ENCODE results near the gene DDRGK1.
A peak's percentile ranks its signal among the peaks of the same experiment; 100 is the strongest.

Gene DDRGK1

GRCh38 chr20:3168079-3168828 is 36.2 kb downstream of the DDRGK1 start:
- TF ChIP-seq CTCF (IDR thresholded peaks at IDR 0.05; ENCODE audit: extremely low read depth, missing control alignments) = no peak
- DNase-seq (ENCODE audit: low spot score) = peak; percentile 42

- no peak for DNase-seq (ENCODE audit: low spot score)
- no peak for TF ChIP-seq CTCF (IDR thresholded peaks at IDR 0.05; ENCODE audit: extremely low read depth, missing control alignments)
Observed at GRCh38 chr20:3167738-3168078, 36.8 kb downstream of the DDRGK1 start.

GRCh38 chr20:3166913-3167342 is 37.6 kb downstream of the DDRGK1 start:
- DNase-seq (ENCODE audit: low spot score) = no peak

GRCh38 chr20:3166338-3166912 is 38.1 kb downstream of the DDRGK1 start:
- DNase-seq (ENCODE audit: low spot score) = no peak
- no peak for TF ChIP-seq CTCF (IDR thresholded peaks at IDR 0.05; ENCODE audit: extremely low read depth, missing control alignments)

More at GRCh38 chr20:3166913-3167342, 37.6 kb downstream of the DDRGK1 start:
- TF ChIP-seq CTCF (IDR thresholded peaks at IDR 0.05; ENCODE audit: extremely low read depth, missing control alignments) = no peak

- DNase-seq (ENCODE audit: low spot score) = peak; percentile 23
- TF ChIP-seq CTCF (IDR thresholded peaks at IDR 0.05; ENCODE audit: extremely low read depth, missing control alignments) = no peak
Observed at GRCh38 chr20:3165473-3166337, 38.8 kb downstream of the DDRGK1 start.

GRCh38 chr20:3164763-3165410 is 39.6 kb downstream of the DDRGK1 start:
- peak; percentile 23 for DNase-seq (ENCODE audit: low spot score)
- TF ChIP-seq CTCF (IDR thresholded peaks at IDR 0.05; ENCODE audit: extremely low read depth, missing control alignments) = no peak
